MM.1S (cell line): Measurements from ENCODE around the gene AP5Z1.

ENCODE experiments used
- DNase-seq: peaks from one replicate; pipeline ENCODE4 v3.0.0-alpha.2; 2015
- H2AFZ ChIP-seq: fragments of 300-600 bp; sonication (generic); 2 replicates; pipeline ENCODE4 v1.6.0; 2016; ENCODE audit warnings: antibody characterized with exemption, low read length
- H3F3A ChIP-seq: fragments of 300-600 bp; sonication (generic); 2 replicates; pipeline ENCODE4 v1.6.1; 2016; ENCODE audit warnings: mild to moderate bottlenecking, antibody characterized with exemption, low read length, moderate library complexity, mixed read lengths; ENCODE audit not compliant: insufficient read depth
- H3K27ac ChIP-seq: fragments of 300-600 bp; sonication (generic); 2 replicates; pipeline ENCODE4 v1.5.1; 2016; ENCODE audit warnings: mild to moderate bottlenecking, low read length
- H3K27me3 ChIP-seq: fragments of 300-600 bp; sonication (generic); replicated peaks from 2 replicates; pipeline ENCODE4 v1.6.0; 2016; ENCODE audit warnings: low read length; ENCODE audit not compliant: insufficient read depth
- H3K36me3 ChIP-seq: fragments of 300-600 bp; sonication (generic); replicated peaks from 2 replicates; pipeline ENCODE4 v1.6.1; 2016; ENCODE audit warnings: mild to moderate bottlenecking, low read length, mixed read lengths; ENCODE audit not compliant: insufficient read depth
- H3K4me1 ChIP-seq: fragments of 300-600 bp; sonication (generic); 2 replicates; pipeline ENCODE4 v1.6.1; 2016; ENCODE audit warnings: low read length, mixed read lengths
- H3K4me2 ChIP-seq: fragments of 300-600 bp; sonication (generic); 2 replicates; pipeline ENCODE4 v1.6.0; 2016; ENCODE audit warnings: low read depth, low read length
- H3K4me3 ChIP-seq: fragments of 300-600 bp; sonication (generic); 2 replicates; pipeline ENCODE4 v1.5.1; 2016; ENCODE audit warnings: low read length, mixed read lengths
- H3K79me2 ChIP-seq: fragments of 300-600 bp; sonication (generic); 2 replicates; pipeline ENCODE4 v1.6.1; 2016; ENCODE audit warnings: mixed run types, low read length, mixed read lengths
- H3K9ac ChIP-seq: fragments of 300-600 bp; sonication (generic); 2 replicates; pipeline ENCODE4 v1.6.1; 2016; ENCODE audit warnings: low read length, mixed read lengths
- H3K9me2 ChIP-seq: fragments of 300-600 bp; sonication (generic); replicated peaks from 2 replicates; pipeline ENCODE4 v1.6.1; 2016; ENCODE audit warnings: mild to moderate bottlenecking, low read length, mixed read lengths; ENCODE audit not compliant: insufficient read depth
- H3K9me3 ChIP-seq: fragments of 300-600 bp; sonication (generic); replicated peaks from 2 replicates; pipeline ENCODE4 v1.6.1; 2016; ENCODE audit warnings: mild to moderate bottlenecking, low read length, mixed read lengths; ENCODE audit not compliant: insufficient read depth
- H4K20me1 ChIP-seq: fragments of 300-600 bp; sonication (generic); 2 replicates; pipeline ENCODE4 v1.6.1; 2016; ENCODE audit warnings: mild to moderate bottlenecking, low read length, moderate library complexity, mixed read lengths; ENCODE audit not compliant: insufficient read depth
- EZH2 ChIP-seq: fragments of 300-600 bp; sonication (generic); optimal IDR thresholded peaks from 2 replicates; pipeline ENCODE3; 2017; ENCODE audit warnings: low read depth, mild to moderate bottlenecking, antibody characterized with exemption, low read length, mixed read lengths
- EZH2phosphoT487 ChIP-seq: fragments of 300-600 bp; sonication (generic); IDR thresholded peaks from 2 replicates; pipeline ENCODE4 v1.6.1; 2018; ENCODE audit warnings: antibody characterized with exemption, low read length
- TF ChIP-seq, protein P1 (sequence below): fragments of 300-600 bp; sonication (generic); IDR thresholded peaks from 2 replicates; pipeline ENCODE4 v1.5.1; 2016; ENCODE audit warnings: antibody characterized with exemption, low read length, mixed read lengths

The AP5Z1 gene

DNA sequence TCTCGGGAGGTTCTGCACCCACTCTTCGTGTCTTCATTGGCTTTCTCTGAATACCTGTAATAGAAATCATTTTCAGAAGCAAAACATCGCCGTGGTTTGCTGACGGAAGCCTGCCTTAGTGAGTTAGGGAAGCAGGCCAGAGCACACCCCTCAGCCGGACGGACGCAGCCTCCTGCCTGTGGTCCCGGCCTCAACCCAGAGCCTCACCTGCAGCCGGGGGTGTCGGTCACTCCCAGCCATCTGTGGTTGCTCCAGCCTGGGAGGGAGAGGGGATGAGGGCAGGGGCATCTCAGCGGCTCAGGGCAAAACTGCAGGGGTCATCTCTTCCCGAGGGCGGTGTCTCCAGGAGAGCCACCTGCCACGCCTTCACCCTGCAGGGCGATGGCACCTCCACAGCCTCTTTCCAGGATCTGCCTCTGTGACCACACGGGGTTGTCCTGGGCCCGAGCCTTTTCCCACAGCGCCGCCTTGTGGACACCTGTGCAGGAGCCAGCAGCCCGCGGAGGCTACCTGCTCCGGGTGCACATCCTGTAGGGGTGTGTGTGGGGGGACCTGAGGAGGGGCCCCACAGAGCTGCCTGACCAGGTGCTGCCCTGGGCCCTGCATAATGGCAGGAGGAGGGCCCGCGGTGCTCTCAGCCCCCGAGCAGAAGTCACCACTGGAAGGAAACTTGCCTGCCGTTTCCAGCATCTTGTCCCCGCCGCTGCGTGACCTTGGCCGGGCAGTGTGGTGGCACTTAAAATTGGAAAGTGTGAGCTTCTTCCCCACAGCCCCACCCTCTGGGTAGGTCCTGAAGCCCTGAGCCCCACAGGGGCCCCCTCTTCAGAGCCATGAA lies 21.6 kb upstream of the AP5Z1 start:
- Histone ChIP-seq H3F3A (no peaks in the 10 kb centered on the region), H3K9me3 (no peaks in the 10 kb centered on the region), H3K9me2 (no peaks in the 10 kb centered on the region), H3K4me1 (0 out of 2 replicates have a peak, but pooled peaks cover 4% of the 10 kb centered on the region), H3K79me2 (peaks cover 34% of the 10 kb centered on the region), H3K9ac (no peak overlapping the region), H3K36me3 (no peaks in the 10 kb centered on the region; the same call in 1 of the 2 replicates), H3K4me2 (no peak overlapping the region), H3K4me3 (no peak overlapping the region), H3K27me3 (no peaks in the 10 kb centered on the region), H2AFZ (no peak overlapping the region), H3K27ac (no peak overlapping the region), H4K20me1 (no peaks in the 10 kb centered on the region)
- TF ChIP-seq, protein P1, sequence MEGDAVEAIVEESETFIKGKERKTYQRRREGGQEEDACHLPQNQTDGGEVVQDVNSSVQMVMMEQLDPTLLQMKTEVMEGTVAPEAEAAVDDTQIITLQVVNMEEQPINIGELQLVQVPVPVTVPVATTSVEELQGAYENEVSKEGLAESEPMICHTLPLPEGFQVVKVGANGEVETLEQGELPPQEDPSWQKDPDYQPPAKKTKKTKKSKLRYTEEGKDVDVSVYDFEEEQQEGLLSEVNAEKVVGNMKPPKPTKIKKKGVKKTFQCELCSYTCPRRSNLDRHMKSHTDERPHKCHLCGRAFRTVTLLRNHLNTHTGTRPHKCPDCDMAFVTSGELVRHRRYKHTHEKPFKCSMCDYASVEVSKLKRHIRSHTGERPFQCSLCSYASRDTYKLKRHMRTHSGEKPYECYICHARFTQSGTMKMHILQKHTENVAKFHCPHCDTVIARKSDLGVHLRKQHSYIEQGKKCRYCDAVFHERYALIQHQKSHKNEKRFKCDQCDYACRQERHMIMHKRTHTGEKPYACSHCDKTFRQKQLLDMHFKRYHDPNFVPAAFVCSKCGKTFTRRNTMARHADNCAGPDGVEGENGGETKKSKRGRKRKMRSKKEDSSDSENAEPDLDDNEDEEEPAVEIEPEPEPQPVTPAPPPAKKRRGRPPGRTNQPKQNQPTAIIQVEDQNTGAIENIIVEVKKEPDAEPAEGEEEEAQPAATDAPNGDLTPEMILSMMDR: peak; percentile 89
- no peak for TF ChIP-seq EZH2
- peak; percentile 73 for DNase-seq

DNA sequence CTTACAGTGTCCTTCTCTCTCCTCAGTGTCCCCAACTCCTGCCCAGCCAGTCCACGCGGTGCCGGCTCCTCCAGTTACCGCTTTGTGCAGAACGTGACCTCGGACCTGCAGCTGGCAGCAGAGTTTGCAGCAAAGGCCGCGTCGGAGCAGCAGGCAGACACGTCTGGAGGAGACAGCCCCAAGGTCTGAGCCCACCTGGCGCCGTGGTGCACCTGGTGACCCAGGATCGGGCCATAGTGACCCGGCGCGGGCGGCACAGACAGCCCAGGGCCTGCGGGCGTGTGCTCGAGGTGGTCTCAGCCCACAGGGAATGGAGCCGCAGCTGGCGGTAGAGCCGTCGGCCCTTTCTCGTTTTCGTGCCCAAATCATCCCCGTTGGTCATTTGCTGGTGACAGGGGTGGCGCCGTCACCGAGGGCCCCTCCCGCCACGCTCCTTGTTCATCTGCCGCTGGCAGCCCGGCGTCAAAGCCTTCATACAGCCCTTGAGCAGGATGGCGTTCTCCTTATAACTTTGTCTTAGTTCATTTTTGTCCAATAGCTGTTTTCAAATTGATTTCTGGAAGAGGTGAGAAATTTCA lies 20.9 kb upstream of the AP5Z1 start:
- H3K9me3 ChIP-seq: no peaks in the 10 kb centered on the region
- no peaks in the 10 kb centered on the region for H3F3A ChIP-seq
- H2AFZ ChIP-seq: no peak overlapping the region
- no peak overlapping the region for H3K4me3 ChIP-seq
- no peak overlapping the region for H3K4me2 ChIP-seq
- H3K9ac ChIP-seq: no peak overlapping the region
- H4K20me1 ChIP-seq: no peaks in the 10 kb centered on the region
- H3K36me3 ChIP-seq: no peaks in the 10 kb centered on the region; the same call in 1 of the 2 replicates
- no peak for TF ChIP-seq EZH2phosphoT487
- TF ChIP-seq, protein P1: no peak
- no peak for TF ChIP-seq EZH2
- 0 out of 2 replicates have a peak, but pooled peaks cover 4% of the 10 kb centered on the region for H3K4me1 ChIP-seq
- H3K79me2 ChIP-seq: peaks cover 27% of the 10 kb centered on the region
- no peaks in the 10 kb centered on the region for H3K9me2 ChIP-seq
- no peak overlapping the region for H3K27ac ChIP-seq
- no peak for DNase-seq
- no peaks in the 10 kb centered on the region for H3K27me3 ChIP-seq

DNA sequence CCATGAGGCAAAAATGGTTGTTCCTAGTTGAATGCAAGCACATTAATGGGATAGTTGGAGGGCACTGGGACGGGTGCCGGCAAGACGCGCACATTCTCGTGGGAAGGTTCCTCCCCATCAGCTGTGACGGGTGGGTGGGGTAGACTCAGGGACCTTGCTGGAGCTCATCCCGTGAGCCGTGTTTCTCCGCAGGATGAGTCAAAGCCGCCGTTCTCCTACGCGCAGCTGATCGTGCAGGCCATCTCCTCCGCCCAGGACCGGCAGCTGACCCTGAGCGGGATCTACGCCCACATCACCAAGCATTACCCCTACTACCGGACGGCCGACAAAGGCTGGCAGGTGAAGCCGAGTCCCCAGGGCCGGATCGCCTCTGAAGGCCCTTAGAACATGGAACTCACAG lies 20.4 kb upstream of the AP5Z1 start:
- Histone ChIP-seq H3K9ac (no peak overlapping the region), H3K9me3 (no peaks in the 10 kb centered on the region), H3K9me2 (no peaks in the 10 kb centered on the region), H3K79me2 (peaks cover 22% of the 10 kb centered on the region), H3K4me3 (no peak overlapping the region), H2AFZ (no peak overlapping the region), H3K4me1 (0 out of 2 replicates have a peak, but pooled peaks cover 4% of the 10 kb centered on the region), H3K4me2 (no peak overlapping the region), H3K36me3 (no peaks in the 10 kb centered on the region; the same call in 1 of the 2 replicates), H3F3A (no peaks in the 10 kb centered on the region), H3K27me3 (no peaks in the 10 kb centered on the region), H4K20me1 (no peaks in the 10 kb centered on the region), H3K27ac (no peak overlapping the region)
- DNase-seq: no peak
- TF ChIP-seq, protein P1: no peak
- TF ChIP-seq EZH2phosphoT487 (no peak), EZH2 (no peak)
